Natural killer cell (primary cell): ENCODE data around the gene KLHDC3. TPM values are rescaled to one million over a fixed set of nuclear protein-coding genes. Genes with fewer than 3 reads are reported as not detected.
A peak's percentile ranks its signal among the peaks of the same experiment; 100 is the strongest.

Experiments used
- ATAC-seq, 3 donors: fragments of 150-1000 bp in 2 of 3; fragments of 200-7000 bp in 1 of 3; cut with Tn5 transposase; 1 replicate in 1 of 3; 2 replicates in 2 of 3; pipeline ENCODE4 v1.10.0; 2021; ENCODE audit warnings: mild to moderate bottlenecking in 2 of 3, moderate library complexity in 2 of 3
- DNase-seq, 2 donors: peaks; one replicate each; pipeline versions ENCODE4 v3.0.0 to v3.0.0-alpha.2; 2013 to 2021; ENCODE audit warnings: mixed read lengths in 1 of 2
- H3K27ac ChIP-seq: one replicate; pipeline ENCODE4 v1.5.1; 2013; ENCODE audit warnings: mild to moderate bottlenecking, low read length
- H3K27me3 ChIP-seq: one replicate; pipeline ENCODE4 v1.6.1; 2013; ENCODE audit warnings: low read length; ENCODE audit not compliant: control insufficient read depth, insufficient read depth
- H3K36me3 ChIP-seq: one replicate; pipeline ENCODE4 v1.6.1; 2013; ENCODE audit warnings: low read length; ENCODE audit not compliant: control insufficient read depth, insufficient read depth
- H3K4me1 ChIP-seq: one replicate; pipeline ENCODE4 v1.6.1; 2013; ENCODE audit warnings: low read length; ENCODE audit not compliant: control insufficient read depth, insufficient read depth
- H3K4me3 ChIP-seq: one replicate; pipeline ENCODE4 v1.5.1; 2013; ENCODE audit warnings: low read length
- H3K9me3 ChIP-seq: one replicate; pipeline ENCODE4 v1.6.1; 2013; ENCODE audit warnings: low read length; ENCODE audit not compliant: control insufficient read depth, insufficient read depth
- H3K27ac Mint-ChIP-seq, 2 donors: one replicate each; pipeline ENCODE4 v1.8.0; 2022; ENCODE audit warnings: mild to moderate bottlenecking in 2 of 2, mixed read lengths in 2 of 2, moderate library complexity in 1 of 2
- H3K27me3 Mint-ChIP-seq, 2 donors: one replicate each; pipeline ENCODE4 v1.8.0; 2022; ENCODE audit warnings: low read depth in 2 of 2, mixed read lengths in 2 of 2
- H3K36me3 Mint-ChIP-seq: one replicate; pipeline ENCODE4 v1.8.0; 2022; ENCODE audit warnings: mixed read lengths
- H3K4me1 Mint-ChIP-seq, 2 donors: one replicate each; pipeline ENCODE4 v1.8.0; 2022; ENCODE audit warnings: mixed read lengths in 2 of 2
- H3K4me3 Mint-ChIP-seq: one replicate; pipeline ENCODE4 v1.8.0; 2022; ENCODE audit warnings: mild to moderate bottlenecking, moderate library complexity, mixed read lengths
- H3K9me3 Mint-ChIP-seq, 2 donors: one replicate each; pipeline ENCODE4 v1.8.0; 2022; ENCODE audit warnings: mixed read lengths in 2 of 2
- whole genome bisulfite sequencing: methylation state at CpG from one replicate; pipeline ENCODE4 v1.1.7; 2013; ENCODE audit warnings: missing lambda C conversion rate; ENCODE audit not compliant: insufficient coverage; 5-methylcytosine and 5-hydroxymethylcytosine counted together
- intact Hi-C: fragments of 100-400 bp; cut with micrococcal nuclease; formaldehyde crosslinking; loops from one replicate; pipeline ENCODE4 v1.14.2; 2022
- total RNA-seq, 4 donors: library from RNA; stranded (reverse); fragments of 120-200 nt in 1 of 4; gene quantifications; one replicate each; pipeline versions ENCODE4 v1.2.3 to v1.2.4, GENCODE V29; 2013 to 2022
- TF ChIP-seq, protein P1 (sequence below): fragments of 200-600 bp; IDR thresholded peaks from one replicate; pipeline ENCODE4 v1.8.0; 2022; ENCODE audit warnings: antibody characterized with exemption

Gene KLHDC3
- total RNA-seq, 3 donors from 2014 or later (not counting 1 experiment from before 2014, with no cell fraction given), result 52.7 to 60.9 (median 53.7) TPM

- peaks cover 36 to 59% of the 10 kb centered on the region in 2 donors for H3K4me1 Mint-ChIP-seq
- Histone ChIP-seq H3K4me1 (peaks cover 40% of the 10 kb centered on the region), H3K9me3 (no peaks in the 10 kb centered on the region), H3K27ac (peak overlapping the region; percentile 22), H3K36me3 (peaks cover 44% of the 10 kb centered on the region), H3K4me3 (peak overlapping the region; percentile 78), H3K27me3 (no peaks in the 10 kb centered on the region)
- ATAC-seq (no peak), DNase-seq (no peak)
- H3K27me3 Mint-ChIP-seq, result no peaks in the 10 kb centered on the region
- H3K4me3 Mint-ChIP-seq, result peak overlapping the region; percentile 97
- TF ChIP-seq, protein P1, sequence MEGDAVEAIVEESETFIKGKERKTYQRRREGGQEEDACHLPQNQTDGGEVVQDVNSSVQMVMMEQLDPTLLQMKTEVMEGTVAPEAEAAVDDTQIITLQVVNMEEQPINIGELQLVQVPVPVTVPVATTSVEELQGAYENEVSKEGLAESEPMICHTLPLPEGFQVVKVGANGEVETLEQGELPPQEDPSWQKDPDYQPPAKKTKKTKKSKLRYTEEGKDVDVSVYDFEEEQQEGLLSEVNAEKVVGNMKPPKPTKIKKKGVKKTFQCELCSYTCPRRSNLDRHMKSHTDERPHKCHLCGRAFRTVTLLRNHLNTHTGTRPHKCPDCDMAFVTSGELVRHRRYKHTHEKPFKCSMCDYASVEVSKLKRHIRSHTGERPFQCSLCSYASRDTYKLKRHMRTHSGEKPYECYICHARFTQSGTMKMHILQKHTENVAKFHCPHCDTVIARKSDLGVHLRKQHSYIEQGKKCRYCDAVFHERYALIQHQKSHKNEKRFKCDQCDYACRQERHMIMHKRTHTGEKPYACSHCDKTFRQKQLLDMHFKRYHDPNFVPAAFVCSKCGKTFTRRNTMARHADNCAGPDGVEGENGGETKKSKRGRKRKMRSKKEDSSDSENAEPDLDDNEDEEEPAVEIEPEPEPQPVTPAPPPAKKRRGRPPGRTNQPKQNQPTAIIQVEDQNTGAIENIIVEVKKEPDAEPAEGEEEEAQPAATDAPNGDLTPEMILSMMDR, result no peak
- intact Hi-C loops, result no loop called here
- WGBS, result 6% methylated on average over 25 of the region's 25 CpGs
- peak overlapping the region; percentile 87 to 93 for H3K27ac Mint-ChIP-seq
- no peaks in the 10 kb centered on the region for H3K9me3 Mint-ChIP-seq
- no peaks in the 10 kb centered on the region for H3K36me3 Mint-ChIP-seq
These were observed 779 bp upstream of the KLHDC3 start for GRCh38 chr6:43013097-43013842.

- H3K27ac ChIP-seq, result peak overlapping the region; percentile 56
- H3K4me3 ChIP-seq, result peak overlapping the region; percentile 78
- TF ChIP-seq, protein P1, result no peak
- 1% methylated on average over 7 of the region's 7 CpGs for WGBS
- H3K27me3 ChIP-seq, result no peaks in the 10 kb centered on the region
- ATAC-seq, result no peak
- no peaks in the 10 kb centered on the region for H3K9me3 ChIP-seq
- Mint-ChIP-seq H3K27me3 (no peaks in the 10 kb centered on the region), H3K9me3 (no peaks in the 10 kb centered on the region), H3K4me3 (peak overlapping the region; percentile 97), H3K27ac (peak overlapping the region; percentile 87 to 93), H3K4me1 (peaks cover 38 to 63% of the 10 kb centered on the region in 2 donors), H3K36me3 (peaks cover 7% of the 10 kb centered on the region)
- no peak for DNase-seq
- intact Hi-C loops, result loop anchor here (1.0 kb wide), 3 partner anchors 30 to 85 kb away; partner anchors contain the start of genes CNPY3, KLC4, MRPL2 and PPP2R5D
- H3K36me3 ChIP-seq, result peaks cover 41% of the 10 kb centered on the region
- H3K4me1 ChIP-seq, result peaks cover 40% of the 10 kb centered on the region
These were observed 423 bp downstream of the KLHDC3 start for GRCh38 chr6:43014434-43014909.

DNA sequence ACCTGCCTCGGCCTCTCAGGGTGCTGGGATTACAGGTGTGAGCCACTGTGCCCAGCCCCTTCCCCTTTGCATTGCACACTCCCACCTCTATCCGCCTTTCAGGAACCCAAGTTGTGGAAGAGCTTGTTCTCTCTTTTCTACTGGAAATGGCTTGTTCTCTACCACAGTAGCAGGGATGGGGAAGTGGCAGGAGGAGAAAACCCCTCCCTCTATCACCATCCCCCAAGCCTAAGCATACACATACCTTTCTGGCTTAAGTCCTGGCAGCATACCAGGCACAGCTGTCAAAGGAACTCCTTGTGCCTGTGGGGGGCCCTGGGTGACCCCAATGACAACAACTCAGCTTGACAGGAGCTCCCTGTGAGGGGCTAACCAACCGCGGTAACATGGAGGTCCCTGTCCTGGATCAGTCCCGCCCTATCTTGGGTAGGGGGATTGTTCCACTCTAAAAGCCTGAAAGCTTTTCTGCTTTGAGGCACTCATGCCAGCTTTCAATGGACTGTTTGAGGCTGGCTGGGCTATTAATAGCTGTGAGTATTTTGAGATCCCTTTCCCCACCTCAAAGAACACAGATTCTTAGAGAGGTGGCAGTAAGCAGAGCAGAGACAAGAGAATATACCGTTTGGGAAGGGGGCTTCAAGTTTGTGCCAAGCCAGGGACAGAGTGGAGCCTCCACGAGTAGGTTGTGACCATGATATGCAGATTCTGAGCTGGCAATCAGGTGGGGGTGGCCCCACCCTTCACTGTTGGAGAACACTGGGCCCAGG, 2.3 kb downstream of the KLHDC3 start:
- peak overlapping the region; percentile 38 to 40 for H3K27ac Mint-ChIP-seq

More for the DNA sequence above, 2.3 kb downstream of the KLHDC3 start:
- Histone ChIP-seq H3K4me1 (peaks cover 50% of the 10 kb centered on the region), H3K27me3 (no peaks in the 10 kb centered on the region), H3K9me3 (no peaks in the 10 kb centered on the region), H3K36me3 (peaks cover 25% of the 10 kb centered on the region), H3K4me3 (no peak overlapping the region), H3K27ac (no peak overlapping the region)
- H3K36me3 Mint-ChIP-seq, result peaks cover 7% of the 10 kb centered on the region
- WGBS, result 86% methylated on average over 6 of the region's 7 CpGs
- ATAC-seq (no peak), DNase-seq (no peak)
- TF ChIP-seq, protein P1, result no peak
- H3K9me3 Mint-ChIP-seq, result no peaks in the 10 kb centered on the region
- intact Hi-C loops, result no loop called here
- no peaks in the 10 kb centered on the region for H3K27me3 Mint-ChIP-seq
- peaks cover 38 to 62% of the 10 kb centered on the region in 2 donors for H3K4me1 Mint-ChIP-seq
- peak overlapping the region; percentile 65 for H3K4me3 Mint-ChIP-seq
